ENCODE results near the gene ZNF783.
"Not testable (repeated sequence)": the region's sequence is repeated elsewhere in the genome, so short reads cannot be mapped to it uniquely, and the experiment has no call there.

Gene ZNF783

DNA sequence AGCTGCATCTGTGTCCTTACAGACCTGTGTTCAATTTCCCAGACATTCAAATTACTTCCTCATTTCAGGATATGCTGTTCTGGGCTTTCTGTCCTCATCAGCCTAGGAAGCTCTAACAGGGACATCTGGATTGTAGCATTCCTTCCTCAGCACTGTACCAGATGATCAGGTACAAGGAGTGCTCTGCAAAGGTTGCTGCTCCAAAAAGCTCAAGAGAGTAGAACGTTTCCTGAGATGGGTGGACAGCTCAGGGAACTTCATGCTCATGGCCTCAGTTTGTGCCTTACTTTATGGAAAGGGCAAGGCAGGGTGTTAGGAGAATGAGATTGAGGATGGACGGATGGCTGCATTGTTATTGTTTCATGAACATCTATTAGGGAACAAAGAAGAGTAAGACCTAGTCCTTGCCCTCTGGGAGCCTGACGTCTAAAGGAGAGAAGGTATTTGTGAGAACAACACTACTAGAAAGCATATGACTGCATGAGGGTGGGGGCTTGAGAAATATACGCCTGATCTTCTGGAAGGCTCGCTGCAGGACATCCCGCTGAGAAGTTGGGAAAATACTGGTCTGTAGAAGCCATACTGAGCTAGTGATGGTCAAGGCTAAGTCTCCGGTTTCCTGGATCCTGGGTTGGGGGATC, 33.0 kb upstream of the ZNF783 start:
- no peak overlapping the region for H3K4me3 ChIP-seq (ENCODE audit: low read depth, low read length)
- TF ChIP-seq, protein P1, sequence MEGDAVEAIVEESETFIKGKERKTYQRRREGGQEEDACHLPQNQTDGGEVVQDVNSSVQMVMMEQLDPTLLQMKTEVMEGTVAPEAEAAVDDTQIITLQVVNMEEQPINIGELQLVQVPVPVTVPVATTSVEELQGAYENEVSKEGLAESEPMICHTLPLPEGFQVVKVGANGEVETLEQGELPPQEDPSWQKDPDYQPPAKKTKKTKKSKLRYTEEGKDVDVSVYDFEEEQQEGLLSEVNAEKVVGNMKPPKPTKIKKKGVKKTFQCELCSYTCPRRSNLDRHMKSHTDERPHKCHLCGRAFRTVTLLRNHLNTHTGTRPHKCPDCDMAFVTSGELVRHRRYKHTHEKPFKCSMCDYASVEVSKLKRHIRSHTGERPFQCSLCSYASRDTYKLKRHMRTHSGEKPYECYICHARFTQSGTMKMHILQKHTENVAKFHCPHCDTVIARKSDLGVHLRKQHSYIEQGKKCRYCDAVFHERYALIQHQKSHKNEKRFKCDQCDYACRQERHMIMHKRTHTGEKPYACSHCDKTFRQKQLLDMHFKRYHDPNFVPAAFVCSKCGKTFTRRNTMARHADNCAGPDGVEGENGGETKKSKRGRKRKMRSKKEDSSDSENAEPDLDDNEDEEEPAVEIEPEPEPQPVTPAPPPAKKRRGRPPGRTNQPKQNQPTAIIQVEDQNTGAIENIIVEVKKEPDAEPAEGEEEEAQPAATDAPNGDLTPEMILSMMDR (IDR thresholded peaks at IDR 0.05; ENCODE audit: low read depth, low read length, missing control alignments): no peak
- DNase-seq (ENCODE audit: low read depth): no peak
- in situ Hi-C loops (cut with HindIII; ENCODE audit: low sequenced_read_pairs): no loop called here

DNA sequence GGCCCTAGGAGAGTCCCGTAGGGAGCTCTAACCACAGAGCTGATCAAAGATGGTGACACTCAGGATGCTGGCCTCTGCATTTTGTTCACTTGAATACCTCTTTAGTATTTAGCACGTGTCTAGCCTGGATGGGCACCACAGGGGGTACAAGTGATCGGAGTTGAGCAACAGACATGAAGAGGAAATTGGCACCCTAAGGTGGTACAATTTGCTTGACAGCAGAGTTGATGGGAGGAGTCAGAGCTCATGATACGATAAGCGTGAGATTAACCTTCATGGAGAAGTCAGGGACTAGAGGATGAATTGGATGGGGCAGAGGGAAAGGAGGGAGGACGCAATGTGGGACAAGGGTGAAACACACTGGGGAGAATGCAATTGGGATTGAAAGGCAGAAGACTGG, 32.5 kb upstream of the ZNF783 start:
- TF ChIP-seq, protein P1 (IDR thresholded peaks at IDR 0.05; ENCODE audit: low read depth, low read length, missing control alignments): no peak
- DNase-seq (ENCODE audit: low read depth): no peak
- in situ Hi-C loops (cut with HindIII; ENCODE audit: low sequenced_read_pairs): no loop called here
- no peak overlapping the region for H3K4me3 ChIP-seq (ENCODE audit: low read depth, low read length)

DNA sequence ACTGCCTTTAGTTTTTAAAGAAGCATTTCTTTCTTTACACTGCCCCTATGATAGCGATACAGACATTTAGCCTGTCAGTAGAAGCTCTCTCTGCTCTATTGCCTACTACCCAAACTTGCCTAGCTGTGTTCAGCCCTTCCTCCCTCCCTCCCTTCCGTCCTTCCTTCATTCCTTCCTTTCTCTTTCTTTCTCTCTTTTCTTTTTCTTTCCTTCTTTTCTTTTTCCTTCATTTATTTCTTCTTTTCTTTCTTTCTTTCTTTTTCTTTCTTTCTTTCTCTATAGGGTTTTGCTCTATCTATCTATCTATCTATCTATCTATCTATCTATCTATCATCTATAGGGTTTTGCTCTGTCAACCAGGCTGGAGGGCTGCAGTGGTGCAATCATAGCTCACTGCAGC, 29.6 kb upstream of the ZNF783 start:
- DNase-seq (ENCODE audit: low read depth): no peak
- H3K4me3 ChIP-seq (ENCODE audit: low read depth, low read length): no peak overlapping the region
- in situ Hi-C loops (cut with HindIII; ENCODE audit: low sequenced_read_pairs): no loop called here
- TF ChIP-seq, protein P1 (IDR thresholded peaks at IDR 0.05; ENCODE audit: low read depth, low read length, missing control alignments): no peak

DNA sequence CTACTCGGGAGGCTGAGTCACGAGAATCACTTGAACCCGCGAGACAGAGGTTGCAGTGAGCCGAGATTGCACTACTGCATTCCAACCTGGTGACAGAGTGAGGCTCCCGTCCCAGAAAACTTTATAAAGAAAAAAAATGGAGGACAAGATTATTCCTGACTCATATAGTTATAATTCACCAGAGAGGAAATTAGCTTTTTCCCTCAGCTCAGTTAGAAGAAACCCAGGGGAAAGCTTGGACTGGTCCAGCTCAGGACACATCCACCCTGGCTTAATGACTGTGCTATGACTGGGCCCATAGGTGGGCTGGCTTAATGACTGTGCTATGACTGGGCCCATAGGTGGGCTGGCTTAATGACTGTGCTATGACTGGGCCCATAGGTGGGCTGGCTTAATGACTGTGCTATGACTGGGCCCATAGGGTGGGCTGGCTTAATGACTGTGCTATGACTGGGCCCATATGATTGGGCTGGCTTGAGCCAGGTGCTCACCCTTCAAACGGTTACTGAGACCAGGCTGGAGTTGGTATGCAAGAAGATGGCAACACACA, 28.3 kb upstream of the ZNF783 start:
- in situ Hi-C loops (cut with HindIII; ENCODE audit: low sequenced_read_pairs); H3K4me3 ChIP-seq (ENCODE audit: low read depth, low read length): not testable (repeated sequence)
- peak; percentile 38 for DNase-seq (ENCODE audit: low read depth)

DNA sequence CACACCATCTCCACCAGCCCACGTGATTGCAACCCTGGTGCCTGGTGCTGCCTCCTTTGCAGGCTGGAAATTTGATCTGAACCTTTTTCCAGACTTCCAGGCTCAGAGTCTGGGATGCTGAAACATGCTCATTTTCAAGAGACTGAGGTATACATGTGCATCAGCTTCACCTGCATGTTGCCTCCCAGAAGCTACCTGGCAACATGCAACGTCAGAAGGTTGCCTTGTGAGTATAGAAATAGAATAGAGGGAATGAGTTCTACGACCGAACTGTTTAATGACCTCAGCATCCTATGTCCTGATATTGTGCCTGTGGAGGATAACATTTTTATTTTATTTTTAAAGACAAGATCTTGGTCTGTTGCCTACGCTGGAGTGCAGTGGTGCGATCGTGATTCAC, 24.5 kb upstream of the ZNF783 start:
- no peak for DNase-seq (ENCODE audit: low read depth)
- H3K4me3 ChIP-seq (ENCODE audit: low read depth, low read length): no peak overlapping the region
- in situ Hi-C loops (cut with HindIII; ENCODE audit: low sequenced_read_pairs): no loop called here
- TF ChIP-seq, protein P1 (IDR thresholded peaks at IDR 0.05; ENCODE audit: low read depth, low read length, missing control alignments): no peak

DNA sequence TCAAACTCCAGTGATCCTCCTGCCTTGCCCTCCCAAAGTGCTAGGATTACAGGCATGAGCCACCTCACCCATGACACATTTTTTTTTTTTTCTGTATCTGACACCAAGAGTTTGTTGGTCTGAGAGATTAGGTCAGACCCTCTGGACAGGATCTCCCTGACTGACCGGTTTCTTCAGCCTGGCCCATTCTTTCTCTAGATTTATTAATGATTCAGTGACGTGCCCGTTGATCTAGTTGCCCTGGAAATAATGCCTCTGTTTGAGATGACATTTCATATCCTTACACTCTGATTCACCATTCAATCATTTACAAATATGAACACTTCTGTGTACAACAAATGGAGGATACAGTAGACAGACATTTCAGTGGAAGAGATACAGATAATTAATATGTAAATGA, 23.9 kb upstream of the ZNF783 start:
- in situ Hi-C loops (cut with HindIII; ENCODE audit: low sequenced_read_pairs): no loop called here
- TF ChIP-seq, protein P1 (IDR thresholded peaks at IDR 0.05; ENCODE audit: low read depth, low read length, missing control alignments): no peak
- DNase-seq (ENCODE audit: low read depth): no peak
- no peak overlapping the region for H3K4me3 ChIP-seq (ENCODE audit: low read depth, low read length)

DNA sequence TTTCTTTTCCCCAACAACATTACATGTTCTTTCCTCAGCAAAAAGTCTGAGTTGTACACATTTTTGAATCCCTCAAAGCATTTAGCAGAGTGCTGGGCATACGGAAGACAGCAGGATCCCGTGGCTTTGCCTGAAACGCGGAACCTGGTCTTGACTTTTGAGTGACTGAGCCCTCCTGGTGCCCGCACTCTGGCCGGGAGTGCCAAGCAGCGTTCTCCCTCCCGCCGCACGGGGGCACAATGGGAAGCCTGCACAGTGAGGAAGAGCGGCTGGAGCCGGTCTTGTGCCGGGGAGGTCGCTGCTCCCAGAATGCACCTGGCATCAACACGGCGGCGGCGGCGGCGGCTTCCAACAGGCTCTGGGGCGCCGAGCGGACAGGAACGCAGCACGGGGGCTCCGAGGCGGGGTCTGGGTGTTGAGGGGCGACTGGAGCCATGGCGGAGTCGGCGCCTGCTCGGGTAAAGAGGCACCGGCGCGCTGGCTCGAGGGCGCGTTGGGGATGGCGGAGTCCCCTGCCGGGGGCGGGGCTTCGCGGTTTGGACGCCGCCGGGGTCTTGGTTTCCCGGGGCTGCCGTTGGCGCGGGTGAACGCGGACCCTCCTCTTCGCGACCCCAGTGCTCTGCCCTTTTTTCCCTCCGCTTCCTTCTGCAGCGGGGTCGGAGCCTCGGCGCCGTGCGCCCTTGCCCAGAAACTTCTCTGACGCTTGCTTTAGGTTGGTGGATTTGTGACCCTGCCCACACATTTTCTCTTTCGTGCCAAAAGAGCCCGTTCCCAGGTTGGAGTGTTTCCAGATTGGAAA, 22.5 kb upstream of the ZNF783 start, which contains the start of gene ZNF212:
Gene ZNF212 (plus strand): TSS at position 307 of the 799 bp plus-strand sequence. CDS start 128 bp downstream, at position 435.
- peak; percentile 69 for DNase-seq (ENCODE audit: low read depth)
- TF ChIP-seq, protein P1 (IDR thresholded peaks at IDR 0.05; ENCODE audit: low read depth, low read length, missing control alignments): peak; percentile 86
- in situ Hi-C loops (cut with HindIII; ENCODE audit: low sequenced_read_pairs): no loop called here
- peak within 1 kb of the TSS; percentile 98 for H3K4me3 ChIP-seq (ENCODE audit: low read depth, low read length)
